ENCODE results near the gene EIF3F.

The EIF3F gene

GRCh38 chr11:8041576-8041975, 54.4 kb downstream of the EIF3F start:
- H3K27ac ChIP-seq (ENCODE audit: low read depth, low read length): no peak overlapping the region
- H3K4me2 ChIP-seq (ENCODE audit: low read length): no peak overlapping the region
- WGBS (ENCODE audit: extremely low coverage, insufficient coverage, low lambda C conversion rate): no CpG with 5 or more reads among the region's 4 CpGs
- no peak overlapping the region for H3K23ac ChIP-seq (ENCODE audit: low read length)
- no peaks in the 10 kb centered on the region for H3K27me3 ChIP-seq (ENCODE audit: insufficient read depth, low read length, poor library complexity)
- H2BK15ac ChIP-seq (replicated peaks; ENCODE audit: low read depth): no peak overlapping the region
- no peak overlapping the region for H3K4ac ChIP-seq (ENCODE audit: low read depth, low read length)
- H2BK5ac ChIP-seq (ENCODE audit: low read length): no peak overlapping the region
- H2BK120ac ChIP-seq (ENCODE audit: low read depth, low read length): no peak overlapping the region
- no peak overlapping the region for H3K18ac ChIP-seq (ENCODE audit: low read length)
- no peaks in the 10 kb centered on the region for H3K36me3 ChIP-seq (ENCODE audit: control insufficient read depth, insufficient read depth, low read length)
- no peak overlapping the region for H4K8ac ChIP-seq (ENCODE audit: low read depth, low read length)
- no peak overlapping the region for H4K5ac ChIP-seq (ENCODE audit: low read length)
- H3K79me2 ChIP-seq (ENCODE audit: control insufficient read depth, insufficient read depth, low read length): no peaks in the 10 kb centered on the region
- H3K4me1 ChIP-seq (ENCODE audit: control insufficient read depth, low read depth, low read length): no peaks in the 10 kb centered on the region
- H3K9ac ChIP-seq (ENCODE audit: low read length): no peak overlapping the region
- H3K56ac ChIP-seq (ENCODE audit: low read length): no peak overlapping the region
- no peak overlapping the region for H3K4me3 ChIP-seq (ENCODE audit: low read length)
- no peak for DNase-seq
- H3K79me1 ChIP-seq (ENCODE audit: low read length): no peaks in the 10 kb centered on the region
- H2AK5ac ChIP-seq (ENCODE audit: low read length): no peak overlapping the region

- Histone ChIP-seq H3K79me2 (ENCODE audit: control insufficient read depth, insufficient read depth, low read length) (no peaks in the 10 kb centered on the region), H3K79me1 (ENCODE audit: low read length) (no peaks in the 10 kb centered on the region), H2BK5ac (ENCODE audit: low read length) (no peak overlapping the region), H3K4me2 (ENCODE audit: low read length) (no peak overlapping the region), H3K9ac (ENCODE audit: low read length) (no peak overlapping the region), H3K4me3 (ENCODE audit: low read length) (no peak overlapping the region), H3K27me3 (ENCODE audit: insufficient read depth, low read length, poor library complexity) (no peaks in the 10 kb centered on the region), H3K23ac (ENCODE audit: low read length) (no peak overlapping the region), H2BK120ac (ENCODE audit: low read depth, low read length) (no peak overlapping the region), H3K56ac (ENCODE audit: low read length) (no peak overlapping the region), H3K4ac (ENCODE audit: low read depth, low read length) (no peak overlapping the region), H2BK15ac (replicated peaks; ENCODE audit: low read depth) (no peak overlapping the region), H2AK5ac (ENCODE audit: low read length) (no peak overlapping the region), H3K36me3 (ENCODE audit: control insufficient read depth, insufficient read depth, low read length) (no peaks in the 10 kb centered on the region), H3K27ac (ENCODE audit: low read depth, low read length) (no peak overlapping the region), H3K18ac (ENCODE audit: low read length) (no peak overlapping the region), H3K4me1 (ENCODE audit: control insufficient read depth, low read depth, low read length) (no peaks in the 10 kb centered on the region), H4K5ac (ENCODE audit: low read length) (no peak overlapping the region), H4K8ac (ENCODE audit: low read depth, low read length) (no peak overlapping the region)
- no CpG with 5 or more reads among the region's 2 CpGs for WGBS (ENCODE audit: extremely low coverage, insufficient coverage, low lambda C conversion rate)
- DNase-seq: no peak
Measured at GRCh38 chr11:8043756-8044155, 56.6 kb downstream of the EIF3F start.

DNA sequence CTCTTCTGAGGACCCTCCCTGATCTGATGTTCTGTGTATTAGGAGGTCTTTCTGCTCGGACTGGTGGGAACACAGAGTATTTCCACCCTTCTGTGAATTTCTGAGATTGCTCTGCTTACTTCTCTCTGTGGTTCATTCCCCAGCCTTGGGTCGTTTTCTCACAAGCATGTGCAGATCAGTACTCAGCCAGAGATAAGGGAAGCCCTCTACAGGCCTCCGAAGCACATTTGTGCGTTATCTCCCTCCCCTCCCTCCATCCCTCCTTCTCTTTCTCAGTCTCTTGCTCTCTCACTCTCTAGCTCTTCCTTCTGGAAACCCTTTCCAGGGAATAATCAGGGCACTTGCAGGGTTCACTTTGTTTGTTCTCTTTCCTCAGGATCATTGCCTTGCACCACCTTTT, 58.7 kb downstream of the EIF3F start:
- no peaks in the 10 kb centered on the region for H3K36me3 ChIP-seq (ENCODE audit: control insufficient read depth, insufficient read depth, low read length)
- no peak overlapping the region for H2BK120ac ChIP-seq (ENCODE audit: low read depth, low read length)
- no peak overlapping the region for H3K23ac ChIP-seq (ENCODE audit: low read length)
- H3K27me3 ChIP-seq (ENCODE audit: insufficient read depth, low read length, poor library complexity): no peaks in the 10 kb centered on the region
- H3K18ac ChIP-seq (ENCODE audit: low read length): no peak overlapping the region
- no CpG with 5 or more reads among the region's 4 CpGs for WGBS (ENCODE audit: extremely low coverage, insufficient coverage, low lambda C conversion rate)
- peak; percentile 29 for DNase-seq
- no peak overlapping the region for H3K9ac ChIP-seq (ENCODE audit: low read length)
- H4K8ac ChIP-seq (ENCODE audit: low read depth, low read length): no peak overlapping the region
- no peak overlapping the region for H2BK15ac ChIP-seq (replicated peaks; ENCODE audit: low read depth)
- no peak overlapping the region for H3K27ac ChIP-seq (ENCODE audit: low read depth, low read length)
- H3K4me3 ChIP-seq (ENCODE audit: low read length): no peak overlapping the region
- H3K4ac ChIP-seq (ENCODE audit: low read depth, low read length): no peak overlapping the region
- H3K56ac ChIP-seq (ENCODE audit: low read length): no peak overlapping the region
- H3K4me2 ChIP-seq (ENCODE audit: low read length): no peak overlapping the region
- H4K5ac ChIP-seq (ENCODE audit: low read length): no peak overlapping the region
- no peak overlapping the region for H2AK5ac ChIP-seq (ENCODE audit: low read length)
- no peaks in the 10 kb centered on the region for H3K4me1 ChIP-seq (ENCODE audit: control insufficient read depth, low read depth, low read length)
- no peaks in the 10 kb centered on the region for H3K79me1 ChIP-seq (ENCODE audit: low read length)
- no peaks in the 10 kb centered on the region for H3K79me2 ChIP-seq (ENCODE audit: control insufficient read depth, insufficient read depth, low read length)
- H2BK5ac ChIP-seq (ENCODE audit: low read length): no peak overlapping the region

DNA sequence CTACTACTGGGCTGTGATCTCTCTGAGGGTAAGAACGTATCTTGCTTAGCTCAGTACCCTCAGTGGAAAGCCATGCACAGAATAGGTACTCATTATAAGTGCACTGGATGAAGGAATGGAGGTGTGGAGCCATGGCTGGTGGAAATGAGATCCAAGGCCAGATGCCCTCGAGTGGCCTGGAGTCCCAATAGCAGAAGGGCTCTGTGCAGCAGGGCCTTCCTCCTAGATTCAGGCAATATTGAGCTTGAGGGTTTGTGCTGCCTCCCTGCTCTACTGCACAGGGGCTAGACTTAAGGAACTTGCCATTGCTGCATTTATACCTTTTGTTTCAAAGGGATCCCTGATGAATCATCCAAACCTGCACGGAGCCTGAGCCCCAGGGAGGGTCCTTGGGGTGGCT, 60.2 kb downstream of the EIF3F start:
- H2BK120ac ChIP-seq (ENCODE audit: low read depth, low read length): no peak overlapping the region
- no peak overlapping the region for H3K9ac ChIP-seq (ENCODE audit: low read length)
- no peaks in the 10 kb centered on the region for H3K4me1 ChIP-seq (ENCODE audit: control insufficient read depth, low read depth, low read length)
- H3K79me1 ChIP-seq (ENCODE audit: low read length): no peaks in the 10 kb centered on the region
- no peak overlapping the region for H2AK5ac ChIP-seq (ENCODE audit: low read length)
- H3K36me3 ChIP-seq (ENCODE audit: control insufficient read depth, insufficient read depth, low read length): no peaks in the 10 kb centered on the region
- WGBS (ENCODE audit: extremely low coverage, insufficient coverage, low lambda C conversion rate): no CpG with 5 or more reads among the region's 3 CpGs
- no peak overlapping the region for H3K4me2 ChIP-seq (ENCODE audit: low read length)
- H3K4me3 ChIP-seq (ENCODE audit: low read length): no peak overlapping the region
- no peak overlapping the region for H3K18ac ChIP-seq (ENCODE audit: low read length)
- no peaks in the 10 kb centered on the region for H3K27me3 ChIP-seq (ENCODE audit: insufficient read depth, low read length, poor library complexity)
- H3K23ac ChIP-seq (ENCODE audit: low read length): no peak overlapping the region
- no peak overlapping the region for H4K5ac ChIP-seq (ENCODE audit: low read length)
- no peak for DNase-seq
- H3K27ac ChIP-seq (ENCODE audit: low read depth, low read length): no peak overlapping the region
- H4K8ac ChIP-seq (ENCODE audit: low read depth, low read length): no peak overlapping the region
- H2BK5ac ChIP-seq (ENCODE audit: low read length): no peak overlapping the region
- no peaks in the 10 kb centered on the region for H3K79me2 ChIP-seq (ENCODE audit: control insufficient read depth, insufficient read depth, low read length)
- H3K4ac ChIP-seq (ENCODE audit: low read depth, low read length): no peak overlapping the region
- no peak overlapping the region for H3K56ac ChIP-seq (ENCODE audit: low read length)
- H2BK15ac ChIP-seq (replicated peaks; ENCODE audit: low read depth): no peak overlapping the region

DNA sequence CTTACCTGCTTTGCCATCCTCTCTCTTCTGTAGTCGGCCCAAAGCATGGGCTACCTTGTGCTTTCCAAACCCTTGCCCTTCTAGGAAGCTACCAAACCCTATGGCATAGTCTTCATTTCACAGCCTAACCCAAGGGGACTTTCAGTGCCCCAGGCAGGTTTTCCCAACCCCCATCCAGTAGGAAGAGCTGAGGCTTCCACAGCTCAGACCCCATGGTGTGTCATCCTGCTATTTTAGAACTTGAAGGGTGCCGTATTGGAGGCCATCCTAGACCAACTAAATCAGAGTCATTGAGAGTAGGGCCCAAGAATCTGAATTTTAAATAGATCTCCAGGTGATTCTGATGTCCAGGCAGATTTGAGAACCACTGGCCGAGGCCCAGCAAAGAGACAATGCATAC, 61.9 kb downstream of the EIF3F start:
- no peaks in the 10 kb centered on the region for H3K79me1 ChIP-seq (ENCODE audit: low read length)
- no peaks in the 10 kb centered on the region for H3K79me2 ChIP-seq (ENCODE audit: control insufficient read depth, insufficient read depth, low read length)
- H4K8ac ChIP-seq (ENCODE audit: low read depth, low read length): no peak overlapping the region
- no peak overlapping the region for H2AK5ac ChIP-seq (ENCODE audit: low read length)
- H3K4me1 ChIP-seq (ENCODE audit: control insufficient read depth, low read depth, low read length): no peaks in the 10 kb centered on the region
- no peak overlapping the region for H2BK5ac ChIP-seq (ENCODE audit: low read length)
- H3K4ac ChIP-seq (ENCODE audit: low read depth, low read length): no peak overlapping the region
- no peak overlapping the region for H3K56ac ChIP-seq (ENCODE audit: low read length)
- H2BK120ac ChIP-seq (ENCODE audit: low read depth, low read length): no peak overlapping the region
- H3K4me3 ChIP-seq (ENCODE audit: low read length): no peak overlapping the region
- no peak overlapping the region for H3K18ac ChIP-seq (ENCODE audit: low read length)
- DNase-seq: no peak
- no peak overlapping the region for H3K27ac ChIP-seq (ENCODE audit: low read depth, low read length)
- H3K27me3 ChIP-seq (ENCODE audit: insufficient read depth, low read length, poor library complexity): no peaks in the 10 kb centered on the region
- H4K5ac ChIP-seq (ENCODE audit: low read length): no peak overlapping the region
- no peak overlapping the region for H3K9ac ChIP-seq (ENCODE audit: low read length)
- no CpG with 5 or more reads among the region's 3 CpGs for WGBS (ENCODE audit: extremely low coverage, insufficient coverage, low lambda C conversion rate)
- H3K23ac ChIP-seq (ENCODE audit: low read length): no peak overlapping the region
- H3K4me2 ChIP-seq (ENCODE audit: low read length): no peak overlapping the region
- H3K36me3 ChIP-seq (ENCODE audit: control insufficient read depth, insufficient read depth, low read length): no peaks in the 10 kb centered on the region
- H2BK15ac ChIP-seq (replicated peaks; ENCODE audit: low read depth): no peak overlapping the region

Data from mesendoderm (in vitro differentiated cells).